A549 (cell line): ENCODE measurements around the gene HOMER2.

Experiments
- CTCF ChIP-seq: fragments of >200 bp; sonication (Bioruptor Twin); formaldehyde crosslinking; IDR thresholded peaks from 3 replicates; pipeline ENCODE4 v1.5.1; 2016
- EP300 ChIP-seq, 2 experiments: fragments of >200 bp; sonication (Bioruptor Twin); formaldehyde crosslinking; IDR thresholded peaks; 2 replicates in 1 of 2; 3 replicates in 1 of 2; pipeline ENCODE4 v1.6.1; 2016 to 2017
- MAZ ChIP-seq: fragments of 150-350 bp; IDR thresholded peaks from 2 replicates; pipeline ENCODE4 v1.6.1; 2014; ENCODE audit warnings: antibody characterized with exemption, low read depth, low read length, borderline replicate concordance
- MYC ChIP-seq: IDR thresholded peaks from 2 replicates; pipeline ENCODE4 v1.6.1; 2012; ENCODE audit warnings: mild to moderate bottlenecking, inconsistent platforms, low read length, improper control_type of control experiment, borderline replicate concordance
- PBX3 ChIP-seq: IDR thresholded peaks from 2 replicates; pipeline ENCODE4 v1.6.1; 2012
- POLR2A ChIP-seq: IDR thresholded peaks from 2 replicates; pipeline ENCODE4 v1.6.1; 2012; ENCODE audit warnings: mild to moderate bottlenecking, low read length
- POLR2AphosphoS2 ChIP-seq: conservative IDR thresholded peaks from 2 replicates; pipeline ENCODE4 v1.6.1; 2012; ENCODE audit warnings: low read length, improper control_type of control experiment, inconsistent platforms
- USF2 ChIP-seq: fragments of 450-650 bp; IDR thresholded peaks from 2 replicates; pipeline ENCODE4 v1.6.1; 2014; ENCODE audit warnings: antibody characterized with exemption

DNA sequence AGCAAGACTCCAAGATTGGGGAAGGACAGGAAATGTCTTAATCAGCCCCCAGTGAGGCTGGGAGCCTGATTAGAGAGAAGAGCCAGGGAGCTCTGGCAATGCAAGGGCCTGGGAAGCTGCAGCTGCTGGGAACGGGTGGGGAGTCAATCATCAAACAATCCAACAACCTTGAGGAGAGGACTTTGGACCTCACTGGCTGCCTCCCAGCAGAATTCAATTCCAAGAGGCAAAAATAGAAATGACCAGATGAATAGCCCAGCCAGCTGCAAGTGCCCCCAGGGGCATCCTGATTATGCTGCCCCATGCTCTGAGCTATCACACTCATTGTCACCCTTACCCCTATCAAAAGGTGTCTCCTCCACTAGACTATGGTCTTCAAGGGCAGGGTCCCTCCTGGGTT is 6.1 kb upstream of the HOMER2 start:
- TF ChIP-seq MYC (no peak), POLR2A (no peak), EP300 (IDR thresholded peaks at IDR 0.05) (no peak), MAZ (no peak), CTCF (no peak), PBX3 (no peak), POLR2AphosphoS2 (no peak), USF2 (no peak)
